ENCODE data around the gene KLC3.
"Not testable (repeated sequence)": the region's sequence is repeated elsewhere in the genome, so short reads cannot be mapped to it uniquely, and the experiment has no call there.

DNA sequence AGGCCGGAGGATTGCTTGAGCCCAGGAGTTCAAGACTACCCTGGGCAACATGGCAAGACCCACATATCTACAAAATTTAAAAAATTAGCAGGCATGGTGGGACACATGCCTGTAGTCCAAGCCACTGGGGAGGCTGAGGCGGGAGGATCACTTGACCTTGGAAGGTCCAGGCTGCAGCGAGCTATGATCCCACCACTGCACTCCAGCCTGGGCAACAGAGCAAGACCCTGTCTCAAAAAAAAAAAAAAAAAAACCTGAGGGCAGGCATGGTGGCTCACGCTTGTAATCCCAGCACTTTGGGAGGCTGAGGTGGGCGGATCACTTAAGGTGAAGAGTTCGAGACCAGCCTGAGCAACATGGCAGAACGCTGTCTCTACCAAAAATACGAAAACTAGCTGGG lies 31.2 kb upstream of the KLC3 start:
- not testable (repeated sequence) for TF ChIP-seq EP300, POLR2A, POLR2AphosphoS5 (IDR thresholded peaks at IDR 0.05)
- TF ChIP-seq, protein P1, sequence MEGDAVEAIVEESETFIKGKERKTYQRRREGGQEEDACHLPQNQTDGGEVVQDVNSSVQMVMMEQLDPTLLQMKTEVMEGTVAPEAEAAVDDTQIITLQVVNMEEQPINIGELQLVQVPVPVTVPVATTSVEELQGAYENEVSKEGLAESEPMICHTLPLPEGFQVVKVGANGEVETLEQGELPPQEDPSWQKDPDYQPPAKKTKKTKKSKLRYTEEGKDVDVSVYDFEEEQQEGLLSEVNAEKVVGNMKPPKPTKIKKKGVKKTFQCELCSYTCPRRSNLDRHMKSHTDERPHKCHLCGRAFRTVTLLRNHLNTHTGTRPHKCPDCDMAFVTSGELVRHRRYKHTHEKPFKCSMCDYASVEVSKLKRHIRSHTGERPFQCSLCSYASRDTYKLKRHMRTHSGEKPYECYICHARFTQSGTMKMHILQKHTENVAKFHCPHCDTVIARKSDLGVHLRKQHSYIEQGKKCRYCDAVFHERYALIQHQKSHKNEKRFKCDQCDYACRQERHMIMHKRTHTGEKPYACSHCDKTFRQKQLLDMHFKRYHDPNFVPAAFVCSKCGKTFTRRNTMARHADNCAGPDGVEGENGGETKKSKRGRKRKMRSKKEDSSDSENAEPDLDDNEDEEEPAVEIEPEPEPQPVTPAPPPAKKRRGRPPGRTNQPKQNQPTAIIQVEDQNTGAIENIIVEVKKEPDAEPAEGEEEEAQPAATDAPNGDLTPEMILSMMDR (IDR thresholded peaks at IDR 0.05): not testable (repeated sequence)

All from sigmoid colon (tissue), 4 donors.